H9 (cell line): ENCODE results near the gene ZNF609. TPM values are rescaled to one million over a fixed set of nuclear protein-coding genes. Genes with fewer than 3 reads are reported as not detected.
A peak's percentile ranks its signal among the peaks of the same experiment; 100 is the strongest.

Experiments used
- DNase-seq: peaks from one replicate; pipeline ENCODE4 v3.0.0-alpha.2; 2017
- H2AFZ ChIP-seq: one replicate; pipeline ENCODE4 v1.6.1; 2013; ENCODE audit warnings: mild to moderate bottlenecking, low read length, control low read depth, moderate library complexity
- H2AK5ac ChIP-seq: 2 replicates; pipeline ENCODE4 v1.6.1; 2013; ENCODE audit warnings: low read length, control low read depth, mixed read lengths; ENCODE audit not compliant: insufficient read length
- H2BK120ac ChIP-seq: one replicate; pipeline ENCODE4 v1.6.1; 2013; ENCODE audit warnings: low read depth, mild to moderate bottlenecking, low read length, control low read depth, inconsistent platforms; ENCODE audit not compliant: poor library complexity, severe bottlenecking
- H2BK12ac ChIP-seq: 2 replicates; pipeline ENCODE4 v1.6.1; 2013; ENCODE audit warnings: low read length, control low read depth, mixed read lengths, low read depth; ENCODE audit not compliant: insufficient read length
- H2BK15ac ChIP-seq: 2 replicates; pipeline ENCODE4 v1.6.1; 2013; ENCODE audit warnings: low read depth, low read length, control low read depth
- H2BK20ac ChIP-seq: one replicate; pipeline ENCODE4 v1.6.1; 2013; ENCODE audit warnings: low read depth, mild to moderate bottlenecking, low read length, control low read depth, inconsistent platforms; ENCODE audit not compliant: poor library complexity, severe bottlenecking
- H2BK5ac ChIP-seq: 2 replicates; pipeline ENCODE4 v1.6.1; 2013; ENCODE audit warnings: low read length, control low read depth, mixed read lengths; ENCODE audit not compliant: insufficient read length
- H3K14ac ChIP-seq: 2 replicates; pipeline ENCODE4 v1.6.1; 2013; ENCODE audit warnings: low read length, control low read depth; ENCODE audit not compliant: insufficient read depth
- H3K18ac ChIP-seq: 2 replicates; pipeline ENCODE4 v1.6.1; 2013; ENCODE audit warnings: low read depth, mild to moderate bottlenecking, mixed read lengths, low read length, control low read depth; ENCODE audit not compliant: insufficient read length
- H3K23ac ChIP-seq: 2 replicates; pipeline ENCODE4 v1.6.1; 2013; ENCODE audit warnings: low read length, control low read depth, mixed read lengths, low read depth; ENCODE audit not compliant: insufficient read length
- H3K23me2 ChIP-seq: 2 replicates; pipeline ENCODE4 v1.6.1; 2013; ENCODE audit warnings: low read depth, mild to moderate bottlenecking, mixed read lengths, low read length, control low read depth; ENCODE audit not compliant: insufficient read length, poor library complexity, severe bottlenecking
- H3K27ac ChIP-seq: 2 replicates; pipeline ENCODE4 v1.5.1; 2013; ENCODE audit warnings: low read length, control low read depth, mixed read lengths, low read depth; ENCODE audit not compliant: insufficient read length
- H3K27me3 ChIP-seq: 2 replicates; pipeline ENCODE4 v1.6.1; 2013; ENCODE audit warnings: low read length, control low read depth, inconsistent platforms; ENCODE audit not compliant: insufficient read depth
- H3K4ac ChIP-seq: 2 replicates; pipeline ENCODE4 v1.6.1; 2013; ENCODE audit warnings: low read depth, mild to moderate bottlenecking, control low read depth, inconsistent platforms, low read length, moderate library complexity
- H3K4me1 ChIP-seq: 2 replicates; pipeline ENCODE4 v1.6.1; 2013; ENCODE audit warnings: low read length, control low read depth, inconsistent platforms; ENCODE audit not compliant: insufficient read depth
- H3K4me2 ChIP-seq: 2 replicates; pipeline ENCODE4 v1.6.1; 2013; ENCODE audit warnings: low read length, control low read depth, mixed read lengths; ENCODE audit not compliant: insufficient read length, insufficient read depth
- H3K56ac ChIP-seq: 2 replicates; pipeline ENCODE4 v1.6.1; 2013; ENCODE audit warnings: low read depth, mild to moderate bottlenecking, mixed read lengths, low read length, control low read depth; ENCODE audit not compliant: insufficient read length
- H3K79me1 ChIP-seq: 2 replicates; pipeline ENCODE4 v1.6.1; 2013; ENCODE audit warnings: low read depth, mild to moderate bottlenecking, moderate library complexity, low read length, control low read depth, inconsistent platforms; ENCODE audit not compliant: insufficient read depth, poor library complexity, severe bottlenecking
- H3K79me2 ChIP-seq: 2 replicates; pipeline ENCODE4 v1.6.1; 2013; ENCODE audit warnings: low read length, control low read depth, inconsistent platforms; ENCODE audit not compliant: insufficient read depth
- H3K9ac ChIP-seq: 2 replicates; pipeline ENCODE4 v1.6.1; 2013; ENCODE audit warnings: low read length, control low read depth, mixed read lengths; ENCODE audit not compliant: insufficient read length; ENCODE audit errors: extremely low read depth
- H3K9me3 ChIP-seq: one replicate; pipeline ENCODE4 v1.6.1; 2013; ENCODE audit warnings: low read depth, low read length, inconsistent platforms; ENCODE audit not compliant: control insufficient read depth
- H3T11ph ChIP-seq: one replicate; pipeline ENCODE4 v1.6.1; 2013; ENCODE audit warnings: mild to moderate bottlenecking, low read length, control low read depth, inconsistent platforms
- H4K20me1 ChIP-seq: one replicate; pipeline ENCODE4 v1.6.1; 2013; ENCODE audit not compliant: control insufficient read depth, insufficient read length, insufficient read depth
- H4K5ac ChIP-seq: 2 replicates; pipeline ENCODE4 v1.6.1; 2013; ENCODE audit warnings: low read depth, mild to moderate bottlenecking, mixed read lengths, low read length, control low read depth; ENCODE audit not compliant: insufficient read length
- H4K8ac ChIP-seq: replicated peaks from 2 replicates; pipeline ENCODE4 v1.6.1; 2013; ENCODE audit warnings: low read length, control low read depth, mixed read lengths, low read depth; ENCODE audit not compliant: insufficient read length
- H4K91ac ChIP-seq: 2 replicates; pipeline ENCODE4 v1.6.1; 2013; ENCODE audit warnings: low read depth, mild to moderate bottlenecking, moderate library complexity, mixed read lengths, low read length, control low read depth; ENCODE audit not compliant: insufficient read length
- H3K27ac Mint-ChIP-seq, 3 experiments: 2 replicates in 2 of 3; 3 replicates in 1 of 3; pipeline ENCODE4 v1.8.0; 2020 to 2021; ENCODE audit warnings: mixed read lengths in 3 of 3, mild to moderate bottlenecking in 1 of 3, moderate library complexity in 1 of 3
- H3K27me3 Mint-ChIP-seq: 2 replicates; pipeline ENCODE4 v1.8.0; 2021; ENCODE audit warnings: low read depth, mild to moderate bottlenecking, moderate library complexity, mixed read lengths
- H3K36me3 Mint-ChIP-seq, 3 experiments: 2 replicates in 2 of 3; 3 replicates in 1 of 3; pipeline ENCODE4 v1.8.0; 2020 to 2021; ENCODE audit warnings: low read depth in 3 of 3, mixed read lengths in 3 of 3; ENCODE audit not compliant: insufficient read depth in 1 of 3
- H3K4me1 Mint-ChIP-seq, 2 experiments: 2 replicates each; pipeline ENCODE4 v1.8.0; 2020; ENCODE audit warnings: mixed read lengths in 2 of 2
- H3K4me3 Mint-ChIP-seq, 2 experiments: 2 replicates in 1 of 2; 3 replicates in 1 of 2; pipeline ENCODE4 v1.8.0; 2020 to 2021; ENCODE audit warnings: mild to moderate bottlenecking in 2 of 2, mixed read lengths in 2 of 2, moderate library complexity in 1 of 2
- H3K9me3 Mint-ChIP-seq, 2 experiments: 2 replicates in 1 of 2; 3 replicates in 1 of 2; pipeline ENCODE4 v1.8.0; 2020; ENCODE audit warnings: mild to moderate bottlenecking in 2 of 2, mixed read lengths in 2 of 2, moderate library complexity in 1 of 2
- CTCF ChIP-seq: fragments of 200-600 bp; sonication (generic); conservative IDR thresholded peaks from 3 replicates; pipeline ENCODE4 v1.8.0; 2021; ENCODE audit warnings: antibody characterized with exemption, mild to moderate bottlenecking
- WGBS: extraction: QIAGEN DNeasy Blood & Tissue Kit; methylation state at CpG from one replicate; pipeline ENCODE4 v1.1.7; 2013; ENCODE audit warnings: missing lambda C conversion rate, low lambda C conversion rate, mixed read lengths; ENCODE audit not compliant: insufficient read length; ENCODE audit errors: extremely low coverage; 5-methylcytosine and 5-hydroxymethylcytosine counted together
- total RNA-seq: library from RNA; stranded (reverse); gene quantifications from 2 replicates; pipeline ENCODE4 v1.2.1, GENCODE V29; 2021

The ZNF609 gene
- total RNA-seq, 1 experiment from 2014 or later = 45.3 TPM

GRCh38 chr15:64619880-64620839 is 159.8 kb downstream of the ZNF609 start:
- H4K91ac ChIP-seq = no peak overlapping the region
- no peak overlapping the region for H3K56ac ChIP-seq
- no peaks in the 10 kb centered on the region for H3K9me3 Mint-ChIP-seq
- no peak overlapping the region for H3K23ac ChIP-seq
- H3K9me3 ChIP-seq = no peaks in the 10 kb centered on the region
- H3K79me1 ChIP-seq = peaks cover 9% of the 10 kb centered on the region
- no CpG with 5 or more reads among the region's 1 CpG for WGBS
- H3K27ac ChIP-seq = no peak overlapping the region
- no peak overlapping the region for H3T11ph ChIP-seq
- no peak overlapping the region for H4K5ac ChIP-seq
- H3K4me1 Mint-ChIP-seq = peaks cover 35% of the 10 kb centered on the region in 2 experiments
- H2BK12ac ChIP-seq = no peak overlapping the region
- no peak for DNase-seq
- H3K4me3 Mint-ChIP-seq = peak overlapping the region in 1 of 2 experiments; percentile 25; a peak in 1 of 5 replicates
- H4K8ac ChIP-seq = no peak overlapping the region
- H3K4me1 ChIP-seq = no peaks in the 10 kb centered on the region; the same call in 1 of the 2 replicates
- H3K27ac Mint-ChIP-seq = peak overlapping the region in 1 of 3 experiments; percentile 10; a peak in 2 of 7 replicates
- no peak overlapping the region for H2BK120ac ChIP-seq
- H2BK15ac ChIP-seq = no peak overlapping the region
- no peak overlapping the region for H3K14ac ChIP-seq
- H3K9ac ChIP-seq = no peak overlapping the region
- no peak overlapping the region for H2AFZ ChIP-seq
- H3K27me3 Mint-ChIP-seq = no peaks in the 10 kb centered on the region
- no peaks in the 10 kb centered on the region for H3K27me3 ChIP-seq
- H2AK5ac ChIP-seq = no peak overlapping the region
- H3K36me3 Mint-ChIP-seq = peaks cover 5 to 16% (median 10%) of the 10 kb centered on the region in 3 experiments; a peak in 5 of 7 replicates
- H2BK20ac ChIP-seq = peak overlapping the region; percentile 60
- H2BK5ac ChIP-seq = no peak overlapping the region
- no peaks in the 10 kb centered on the region for H3K23me2 ChIP-seq
- H3K4me2 ChIP-seq = no peak overlapping the region
- TF ChIP-seq CTCF = no peak
- peaks cover 6% of the 10 kb centered on the region; the same call in 1 of the 2 replicates for H3K79me2 ChIP-seq
- no peak overlapping the region for H3K18ac ChIP-seq
- H3K4ac ChIP-seq = no peak overlapping the region
- H4K20me1 ChIP-seq = no peaks in the 10 kb centered on the region
